Ishikawa (cell line): ENCODE measurements around the gene GALNTL6.

Experiments
- CEBPB ChIP-seq: IDR thresholded peaks from 2 replicates; pipeline ENCODE4 v1.6.1; 2012
- CREB1 ChIP-seq: IDR thresholded peaks from 2 replicates; pipeline ENCODE4 v1.6.1; 2012; ENCODE audit warnings: low read depth
- EGR1 ChIP-seq: IDR thresholded peaks from 2 replicates; pipeline ENCODE4 v1.6.1; 2012
- EP300 ChIP-seq: IDR thresholded peaks from 2 replicates; pipeline ENCODE4 v1.6.1; 2012; ENCODE audit warnings: borderline replicate concordance
- FOXM1 ChIP-seq: IDR thresholded peaks from 2 replicates; pipeline ENCODE4 v1.6.1; 2012; ENCODE audit warnings: low read depth, borderline replicate concordance
- MAX ChIP-seq: IDR thresholded peaks from 2 replicates; pipeline ENCODE4 v1.6.1; 2012
- NFIC ChIP-seq: IDR thresholded peaks from 2 replicates; pipeline ENCODE4 v1.6.1; 2012
- RAD21 ChIP-seq: IDR thresholded peaks from 2 replicates; pipeline ENCODE4 v1.6.1; 2012; ENCODE audit warnings: low read depth
- REST ChIP-seq: IDR thresholded peaks from 2 replicates; pipeline ENCODE4 v1.6.1; 2012; ENCODE audit warnings: low read depth, mild to moderate bottlenecking
- TAF1 ChIP-seq: IDR thresholded peaks from 2 replicates; pipeline ENCODE4 v1.6.1; 2012; ENCODE audit warnings: low read depth, mild to moderate bottlenecking
- TCF12 ChIP-seq: IDR thresholded peaks from 2 replicates; pipeline ENCODE4 v1.6.1; 2012; ENCODE audit warnings: low read depth
- TEAD4 ChIP-seq: IDR thresholded peaks from 2 replicates; pipeline ENCODE4 v1.6.1; 2012
- USF1 ChIP-seq: IDR thresholded peaks from 2 replicates; pipeline ENCODE4 v1.6.1; 2012
- YY1 ChIP-seq: IDR thresholded peaks from 2 replicates; pipeline ENCODE4 v1.6.1; 2012; ENCODE audit warnings: low read depth
- ZBTB7A ChIP-seq: IDR thresholded peaks from 2 replicates; pipeline ENCODE4 v1.6.1; 2012; ENCODE audit warnings: low read depth

The GALNTL6 gene

GRCh38 chr4:172356016-172356415, 542.8 kb downstream of the GALNTL6 start:
- TF ChIP-seq EP300 (no peak), CEBPB (0 out of 2 replicates have a peak, but pooled peaks have one; percentile 17)

GRCh38 chr4:172357006-172357540, 543.9 kb downstream of the GALNTL6 start:
- TF ChIP-seq TAF1 (no peak), CEBPB (no peak), TCF12 (no peak), ZBTB7A (no peak), NFIC (no peak), FOXM1 (no peak), MAX (no peak)

- TF ChIP-seq USF1 = no peak
- no peak for TF ChIP-seq ZBTB7A
- TF ChIP-seq TEAD4 = no peak
- no peak for TF ChIP-seq TCF12
- no peak for TF ChIP-seq CREB1
Observed at GRCh38 chr4:172362569-172362968, 549.4 kb downstream of the GALNTL6 start.

GRCh38 chr4:172369471-172369959, 556.3 kb downstream of the GALNTL6 start:
- TF ChIP-seq CEBPB = no peak
- no peak for TF ChIP-seq TCF12
- no peak for TF ChIP-seq MAX

- TF ChIP-seq EGR1 (no peak), REST (no peak), TAF1 (no peak), FOXM1 (no peak), CREB1 (no peak), USF1 (no peak)
Observed at GRCh38 chr4:172377486-172378140, 564.4 kb downstream of the GALNTL6 start.

GRCh38 chr4:172379834-172380233, 566.6 kb downstream of the GALNTL6 start:
- TF ChIP-seq EGR1 (no peak), REST (no peak), TEAD4 (no peak), TAF1 (no peak), NFIC (no peak), ZBTB7A (no peak), CEBPB (no peak)

GRCh38 chr4:172390331-172390730, 577.1 kb downstream of the GALNTL6 start:
- TF ChIP-seq TEAD4 (no peak), YY1 (no peak), REST (no peak), EGR1 (no peak), TCF12 (no peak), CREB1 (no peak), FOXM1 (no peak), RAD21 (no peak), USF1 (no peak), CEBPB (no peak)
